HG02970 (cell line): Measurements from ENCODE around the gene PDGFC.

Source experiments
- ATAC-seq: cut with Tn5 transposase; IDR thresholded peaks from one replicate; pipeline ENCODE4 v1.9.1; 2021; ENCODE audit warnings: mild to moderate bottlenecking, moderate library complexity, moderate number of reproducible peaks; ENCODE audit not compliant: unreplicated experiment, low FRiP score

The PDGFC gene

GRCh38 chr4:156858071-156858470 is 113.5 kb downstream of the PDGFC start:
- ATAC-seq: no peak

GRCh38 chr4:156838761-156839160 is 132.8 kb downstream of the PDGFC start:
- no peak for ATAC-seq

GRCh38 chr4:156837625-156838345 is 133.8 kb downstream of the PDGFC start:
- no peak for ATAC-seq

- ATAC-seq: no peak
These were observed 138.7 kb downstream of the PDGFC start for GRCh38 chr4:156832886-156833285.

- no peak for ATAC-seq
These were observed 141.2 kb downstream of the PDGFC start for GRCh38 chr4:156830351-156830750.

- ATAC-seq: no peak
These were observed 142.3 kb downstream of the PDGFC start for GRCh38 chr4:156829201-156829873.

GRCh38 chr4:156827519-156827918 is 144.1 kb downstream of the PDGFC start:
- ATAC-seq: no peak

- no peak for ATAC-seq
These were observed 146.5 kb downstream of the PDGFC start for GRCh38 chr4:156825074-156825473.

- ATAC-seq: no peak
These were observed 147.0 kb downstream of the PDGFC start for GRCh38 chr4:156824451-156825060.

- ATAC-seq: no peak
These were observed 150.7 kb downstream of the PDGFC start for GRCh38 chr4:156820931-156821330.

GRCh38 chr4:156816360-156816755 is 155.2 kb downstream of the PDGFC start:
- ATAC-seq: no peak

GRCh38 chr4:156815717-156816359 is 155.8 kb downstream of the PDGFC start:
- ATAC-seq: no peak

GRCh38 chr4:156811963-156812362 is 159.6 kb downstream of the PDGFC start:
- ATAC-seq: no peak

GRCh38 chr4:156811286-156811685 is 160.3 kb downstream of the PDGFC start:
- ATAC-seq: no peak

- ATAC-seq: no peak
These were observed 165.9 kb downstream of the PDGFC start for GRCh38 chr4:156805696-156806095.

GRCh38 chr4:156803056-156803455 is 168.5 kb downstream of the PDGFC start:
- no peak for ATAC-seq

- no peak for ATAC-seq
These were observed 171.1 kb downstream of the PDGFC start for GRCh38 chr4:156800463-156800862.

GRCh38 chr4:156799121-156799589 is 172.4 kb downstream of the PDGFC start:
- no peak for ATAC-seq

GRCh38 chr4:156798438-156798837 is 173.2 kb downstream of the PDGFC start:
- ATAC-seq: no peak

- ATAC-seq: no peak
These were observed 174.4 kb downstream of the PDGFC start for GRCh38 chr4:156797206-156797605.

- no peak for ATAC-seq
These were observed 175.9 kb downstream of the PDGFC start for GRCh38 chr4:156795727-156796126.
